ENCODE data around the gene JAK1. TPM values are rescaled to one million over a fixed set of nuclear protein-coding genes. Genes with fewer than 3 reads are reported as not detected.

Gene JAK1
- total and polyA plus RNA-seq, 9 of the 15 experiments (the other 6 are each of a cell fraction or from before 2014, with no cell fraction given) = 9.7 to 44.1 (median 42.5) TPM

DNA sequence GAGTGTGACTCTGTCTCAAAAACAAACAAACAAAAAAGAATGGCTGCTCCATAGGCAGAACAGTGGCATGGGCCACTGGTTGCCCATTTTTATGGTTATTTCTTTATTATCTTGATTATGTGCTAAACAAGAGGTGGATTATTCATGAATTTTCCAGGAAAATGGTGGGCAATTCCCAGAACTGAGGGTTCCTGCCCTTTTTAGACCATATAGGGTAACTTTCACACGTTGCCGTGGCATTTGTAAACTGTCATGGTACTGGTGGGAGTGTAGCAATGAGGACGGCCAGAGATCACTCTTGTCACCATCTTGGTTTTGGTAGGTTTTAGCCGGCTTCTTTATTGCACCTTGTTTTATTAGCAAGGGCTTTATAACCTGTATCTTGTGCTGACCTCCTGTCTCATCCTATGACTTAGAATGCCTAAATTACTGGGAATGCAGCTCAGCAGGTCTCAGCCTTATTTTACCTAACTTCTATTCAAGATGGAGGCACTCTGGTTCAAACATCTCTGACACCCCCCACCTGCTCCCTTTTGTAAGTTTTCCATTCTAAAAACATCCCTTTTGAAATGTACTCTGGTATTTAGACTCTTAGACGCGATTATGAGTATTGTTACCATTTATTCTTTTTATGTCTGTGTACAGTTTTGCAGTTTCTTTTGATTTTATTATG is 164.4 kb downstream of the JAK1 start (continued):
- TF ChIP-seq DEAF1 (CRISPR knock-in tag; IDR thresholded peaks at IDR 0.05) = no peak
- TF ChIP-seq FIP1L1 (IDR thresholded peaks at IDR 0.05; ENCODE audit: low read depth, low read length, poor library complexity, severe bottlenecking) = no peak
- TF ChIP-seq HINFP (tag; conservative IDR thresholded peaks at IDR 0.05; ENCODE audit: low read depth) = 0 out of 2 replicates have a peak, but pooled peaks have one; percentile 50
- no peak for TF ChIP-seq GATAD2B (IDR thresholded peaks at IDR 0.05; ENCODE audit: borderline replicate concordance)
- TF ChIP-seq HDAC8 (tag; IDR thresholded peaks at IDR 0.05) = peak; percentile 89; the same call in 1 of the 2 replicates
- no peak for TF ChIP-seq ETV6 (IDR thresholded peaks at IDR 0.05; ENCODE audit: borderline replicate concordance in 1 of 2, low read depth in 2 of 2, low read length in 1 of 2)
- no peak for TF ChIP-seq ETV6 (CRISPR knock-in tag; IDR thresholded peaks at IDR 0.05; ENCODE audit: borderline replicate concordance)
- TF ChIP-seq NFYB (IDR thresholded peaks at IDR 0.05; ENCODE audit: extremely low read depth, insufficient read length) = no peak
- no peak for TF ChIP-seq KDM1A (IDR thresholded peaks at IDR 0.05)
- TF ChIP-seq PCBP1 (IDR thresholded peaks at IDR 0.05; ENCODE audit: low read depth, low read length, poor library complexity, severe bottlenecking) = no peak
- peak; percentile 75 for TF ChIP-seq GTF2A2 (tag; IDR thresholded peaks at IDR 0.05)
- no peak for TF ChIP-seq TRIM24 (IDR thresholded peaks at IDR 0.05)
- no peak for TF ChIP-seq ZNF699 (CRISPR knock-in tag; IDR thresholded peaks at IDR 0.05; ENCODE audit: insufficient replicate concordance)
- TF ChIP-seq JUND (IDR thresholded peaks at IDR 0.05; ENCODE audit: borderline replicate concordance, low read depth, low read length) = no peak
- TF ChIP-seq JUND (tag; IDR thresholded peaks at IDR 0.05; ENCODE audit: borderline replicate concordance, low read depth, low read length) = no peak
- no peak for TF ChIP-seq CREB1 (IDR thresholded peaks at IDR 0.05)
- no peak for TF ChIP-seq CREB1 (CRISPR knock-in tag; IDR thresholded peaks at IDR 0.05)
- no peak for TF ChIP-seq ZNF354B (CRISPR knock-in tag; IDR thresholded peaks at IDR 0.05)
- no peak for TF ChIP-seq TFE3 (CRISPR knock-in tag; IDR thresholded peaks at IDR 0.05)
- TF ChIP-seq NR2F6 (CRISPR knock-in tag; IDR thresholded peaks at IDR 0.05) = no peak
- no peak for TF ChIP-seq HMBOX1 (IDR thresholded peaks at IDR 0.05)
- TF ChIP-seq XRCC5 (IDR thresholded peaks at IDR 0.05; ENCODE audit: low read depth, low read length) = no peak
- TF ChIP-seq HOXB6 (CRISPR knock-in tag; IDR thresholded peaks at IDR 0.05; ENCODE audit: borderline replicate concordance) = no peak

All from K562 (cell line).